ENCODE data around the gene CIDEC.

Gene CIDEC

GRCh38 chr3:9879830-9880549, at the start of gene CIDEC:
Gene CIDEC, minus strand, starts transcription at chr3:9880253. Its CDS starts 1,767 bp downstream, at chr3:9878486.
- Mint-ChIP-seq H3K9me3 (no peaks in the 10 kb centered on the region), H3K4me3 (no peak within 1 kb of the TSS), H3K36me3 (ENCODE audit: insufficient read depth) (no peaks in the 10 kb centered on the region), H3K27ac (ENCODE audit: low read depth) (peak within 1 kb of the TSS; percentile 46), H3K4me1 (no peaks in the 10 kb centered on the region), H3K27me3 (no peaks in the 10 kb centered on the region)
- ATAC-seq (replicated peaks; ENCODE audit: extremely low read depth, poor library complexity, severe bottlenecking) (no peak), DNase-seq (ENCODE audit: low spot score in 2 of 2) (no peak)

- Mint-ChIP-seq H3K9me3 (no peaks in the 10 kb centered on the region), H3K4me3 (no peak overlapping the region), H3K27me3 (peaks cover 18% of the 10 kb centered on the region), H3K36me3 (ENCODE audit: insufficient read depth) (peaks cover 6% of the 10 kb centered on the region), H3K27ac (ENCODE audit: low read depth) (no peak overlapping the region), H3K4me1 (peaks cover 10% of the 10 kb centered on the region)
- no peak for DNase-seq (ENCODE audit: low spot score in 2 of 2)
- no peak for ATAC-seq (replicated peaks; ENCODE audit: extremely low read depth, poor library complexity, severe bottlenecking)
Measured at GRCh38 chr3:9928158-9928557, 48.1 kb upstream of the CIDEC start.

- Mint-ChIP-seq H3K36me3 (ENCODE audit: insufficient read depth) (peaks cover 2% of the 10 kb centered on the region), H3K4me3 (no peak overlapping the region), H3K27ac (ENCODE audit: low read depth) (no peak overlapping the region), H3K9me3 (no peaks in the 10 kb centered on the region), H3K4me1 (no peaks in the 10 kb centered on the region), H3K27me3 (peaks cover 15% of the 10 kb centered on the region)
- DNase-seq (ENCODE audit: low spot score in 2 of 2) = no peak
- no peak for ATAC-seq (replicated peaks; ENCODE audit: extremely low read depth, poor library complexity, severe bottlenecking)
Measured at GRCh38 chr3:9918261-9919038, 38.4 kb upstream of the CIDEC start.

- ATAC-seq (replicated peaks; ENCODE audit: extremely low read depth, poor library complexity, severe bottlenecking) (no peak), DNase-seq (ENCODE audit: low spot score in 2 of 2) (no peak)
- H3K27me3 Mint-ChIP-seq = peaks cover 9% of the 10 kb centered on the region
- H3K36me3 Mint-ChIP-seq (ENCODE audit: insufficient read depth) = peaks cover 2% of the 10 kb centered on the region
- no peak overlapping the region for H3K27ac Mint-ChIP-seq (ENCODE audit: low read depth)
- H3K4me3 Mint-ChIP-seq = no peak overlapping the region
- H3K4me1 Mint-ChIP-seq = no peaks in the 10 kb centered on the region
- H3K9me3 Mint-ChIP-seq = no peaks in the 10 kb centered on the region
Measured at GRCh38 chr3:9917820-9918219, 37.8 kb upstream of the CIDEC start.

- peaks cover 8% of the 10 kb centered on the region for H3K27me3 Mint-ChIP-seq
- peaks cover 5% of the 10 kb centered on the region for H3K4me1 Mint-ChIP-seq
- no peaks in the 10 kb centered on the region for H3K9me3 Mint-ChIP-seq
- peak within 1 kb of the TSS; percentile 66 for H3K4me3 Mint-ChIP-seq
- DNase-seq (ENCODE audit: low spot score in 2 of 2) (no peak), ATAC-seq (replicated peaks; ENCODE audit: extremely low read depth, poor library complexity, severe bottlenecking) (no peak)
- peaks cover 2% of the 10 kb centered on the region for H3K36me3 Mint-ChIP-seq (ENCODE audit: insufficient read depth)
- H3K27ac Mint-ChIP-seq (ENCODE audit: low read depth) = no peak within 1 kb of the TSS
Measured at GRCh38 chr3:9916734-9917680, 37.0 kb upstream of the CIDEC start, which contains the start of gene IL17RC. Gene IL17RC, plus strand, starts transcription at chr3:9917098. Its CDS starts 218 bp downstream, at chr3:9917316.

- H3K9me3 Mint-ChIP-seq = no peaks in the 10 kb centered on the region
- no peak overlapping the region for H3K27ac Mint-ChIP-seq (ENCODE audit: low read depth)
- peaks cover 6% of the 10 kb centered on the region for H3K4me1 Mint-ChIP-seq
- ATAC-seq (replicated peaks; ENCODE audit: extremely low read depth, poor library complexity, severe bottlenecking) (no peak), DNase-seq (ENCODE audit: low spot score in 2 of 2) (no peak)
- H3K4me3 Mint-ChIP-seq = peak overlapping the region; percentile 66
- peaks cover 2% of the 10 kb centered on the region for H3K36me3 Mint-ChIP-seq (ENCODE audit: insufficient read depth)
- H3K27me3 Mint-ChIP-seq = peaks cover 9% of the 10 kb centered on the region
Measured at GRCh38 chr3:9916346-9916733, 36.3 kb upstream of the CIDEC start.

GRCh38 chr3:9915254-9916141, 35.4 kb upstream of the CIDEC start:
- H3K36me3 Mint-ChIP-seq (ENCODE audit: insufficient read depth) = peaks cover 2% of the 10 kb centered on the region
- H3K4me3 Mint-ChIP-seq = peak overlapping the region; percentile 66
- peak; percentile 21 for ATAC-seq (replicated peaks; ENCODE audit: extremely low read depth, poor library complexity, severe bottlenecking)
- H3K27ac Mint-ChIP-seq (ENCODE audit: low read depth) = no peak overlapping the region
- DNase-seq (ENCODE audit: low spot score in 2 of 2) = no peak
- H3K27me3 Mint-ChIP-seq = peaks cover 9% of the 10 kb centered on the region
- no peaks in the 10 kb centered on the region for H3K9me3 Mint-ChIP-seq
- peaks cover 6% of the 10 kb centered on the region for H3K4me1 Mint-ChIP-seq

GRCh38 chr3:9914559-9915253, 34.7 kb upstream of the CIDEC start:
- DNase-seq (ENCODE audit: low spot score in 2 of 2) = no peak
- Mint-ChIP-seq H3K27me3 (peaks cover 9% of the 10 kb centered on the region), H3K4me3 (peak overlapping the region; percentile 55), H3K4me1 (peaks cover 6% of the 10 kb centered on the region), H3K9me3 (no peaks in the 10 kb centered on the region), H3K27ac (ENCODE audit: low read depth) (no peak overlapping the region), H3K36me3 (ENCODE audit: insufficient read depth) (peaks cover 2% of the 10 kb centered on the region)
- ATAC-seq (replicated peaks; ENCODE audit: extremely low read depth, poor library complexity, severe bottlenecking) = peak; percentile 42

GRCh38 chr3:9914011-9914410, 34.0 kb upstream of the CIDEC start:
- no peak overlapping the region for H3K27ac Mint-ChIP-seq (ENCODE audit: low read depth)
- H3K4me1 Mint-ChIP-seq = peaks cover 6% of the 10 kb centered on the region
- H3K27me3 Mint-ChIP-seq = peaks cover 9% of the 10 kb centered on the region
- ATAC-seq (replicated peaks; ENCODE audit: extremely low read depth, poor library complexity, severe bottlenecking) = no peak
- no peak overlapping the region for H3K4me3 Mint-ChIP-seq
- H3K9me3 Mint-ChIP-seq = no peaks in the 10 kb centered on the region
- no peak for DNase-seq (ENCODE audit: low spot score in 2 of 2)
- peaks cover 2% of the 10 kb centered on the region for H3K36me3 Mint-ChIP-seq (ENCODE audit: insufficient read depth)

GRCh38 chr3:9913601-9914000, 33.5 kb upstream of the CIDEC start:
- H3K4me3 Mint-ChIP-seq = no peak overlapping the region

GRCh38 chr3:9912294-9912935, 32.4 kb upstream of the CIDEC start:
- peak; percentile 40 for ATAC-seq (replicated peaks; ENCODE audit: extremely low read depth, poor library complexity, severe bottlenecking)
- H3K36me3 Mint-ChIP-seq (ENCODE audit: insufficient read depth) = peaks cover 2% of the 10 kb centered on the region

More at GRCh38 chr3:9913601-9914000, 33.5 kb upstream of the CIDEC start:
- Mint-ChIP-seq H3K27ac (ENCODE audit: low read depth) (no peak overlapping the region), H3K36me3 (ENCODE audit: insufficient read depth) (peaks cover 2% of the 10 kb centered on the region), H3K9me3 (no peaks in the 10 kb centered on the region), H3K27me3 (peaks cover 9% of the 10 kb centered on the region), H3K4me1 (peaks cover 6% of the 10 kb centered on the region)
- ATAC-seq (replicated peaks; ENCODE audit: extremely low read depth, poor library complexity, severe bottlenecking) (no peak), DNase-seq (ENCODE audit: low spot score in 2 of 2) (no peak)

More at GRCh38 chr3:9912294-9912935, 32.4 kb upstream of the CIDEC start:
- H3K4me1 Mint-ChIP-seq = peaks cover 6% of the 10 kb centered on the region
- DNase-seq (ENCODE audit: low spot score in 2 of 2) = no peak
- H3K27me3 Mint-ChIP-seq = peaks cover 9% of the 10 kb centered on the region
- peak overlapping the region; percentile 19 for H3K27ac Mint-ChIP-seq (ENCODE audit: low read depth)
- H3K9me3 Mint-ChIP-seq = no peaks in the 10 kb centered on the region
- no peak overlapping the region for H3K4me3 Mint-ChIP-seq

Measured in central memory CD8-positive, alpha-beta T cell (primary cell).